Heart left ventricle (tissue), 13 donors: ENCODE results near the gene ST6GALNAC1.

ENCODE experiments used
- POLR2A ChIP-seq, 2 donors: fragments of 450-650 bp; IDR thresholded peaks; one replicate each; pipeline ENCODE4 v1.6.1; 2017; ENCODE audit warnings: antibody characterized with exemption in 2 of 2, mild to moderate bottlenecking in 2 of 2, moderate library complexity in 2 of 2
- TF ChIP-seq, protein P1 (sequence below), 12 donors: fragments of 200-600 bp; sonication (generic) in 4 of 12; IDR thresholded peaks; one replicate each; pipeline versions ENCODE4 v1.5.0 to v1.8.0; 2018 to 2022; ENCODE audit warnings: antibody characterized with exemption in 12 of 12, mild to moderate bottlenecking in 5 of 12
- donor health status: ischemic (EF 13 %, LVEDD 7.1; RV severe dilation, severe dysfunction).
- donor health status: DM: no; HTN: yes; CAD: no.
- donor health status: DM: no; HTN: no; CAD: no.
- donor health status: ischemic (EF 25% LVEDD 6.9; RV normal size, moderate dysfunction).
- donor health status: ischemic (EF 25% LVEDD 5.7; RV mildly dilated, moderate dysfunction).
- donor health status: ischemic (EF 35%, LVEDD 5.7; RV mildly dilated, moderate dysfunction).
- donor health status: nonischemic (EF 11% LVEDD 7.7; RV severe dilation, severe dysfunction).
- donor health status: DM: yes; HTN: yes; CAD: no.
- donor health status: PGD.
- donor health status: ischemic (EF 29% LVEDD 5.4; RV normal size, mild dysfunction).
- donor health status: nonischemic (EF 23%, LVEDD 6.1; RV moderate dilation, normal function).

- TF ChIP-seq POLR2A (IDR thresholded peaks at IDR 0.05) = peak in 1 of 2 donors; percentile 77
- TF ChIP-seq, protein P1, sequence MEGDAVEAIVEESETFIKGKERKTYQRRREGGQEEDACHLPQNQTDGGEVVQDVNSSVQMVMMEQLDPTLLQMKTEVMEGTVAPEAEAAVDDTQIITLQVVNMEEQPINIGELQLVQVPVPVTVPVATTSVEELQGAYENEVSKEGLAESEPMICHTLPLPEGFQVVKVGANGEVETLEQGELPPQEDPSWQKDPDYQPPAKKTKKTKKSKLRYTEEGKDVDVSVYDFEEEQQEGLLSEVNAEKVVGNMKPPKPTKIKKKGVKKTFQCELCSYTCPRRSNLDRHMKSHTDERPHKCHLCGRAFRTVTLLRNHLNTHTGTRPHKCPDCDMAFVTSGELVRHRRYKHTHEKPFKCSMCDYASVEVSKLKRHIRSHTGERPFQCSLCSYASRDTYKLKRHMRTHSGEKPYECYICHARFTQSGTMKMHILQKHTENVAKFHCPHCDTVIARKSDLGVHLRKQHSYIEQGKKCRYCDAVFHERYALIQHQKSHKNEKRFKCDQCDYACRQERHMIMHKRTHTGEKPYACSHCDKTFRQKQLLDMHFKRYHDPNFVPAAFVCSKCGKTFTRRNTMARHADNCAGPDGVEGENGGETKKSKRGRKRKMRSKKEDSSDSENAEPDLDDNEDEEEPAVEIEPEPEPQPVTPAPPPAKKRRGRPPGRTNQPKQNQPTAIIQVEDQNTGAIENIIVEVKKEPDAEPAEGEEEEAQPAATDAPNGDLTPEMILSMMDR (IDR thresholded peaks at IDR 0.05) = no peak
These were observed 28.3 kb upstream of the ST6GALNAC1 start for GRCh38 chr17:76671912-76672262.
